GM21447 (cell line): Measurements from ENCODE around the gene PISD.

ENCODE experiments used
- ATAC-seq: cut with Tn5 transposase; IDR thresholded peaks from one replicate; pipeline ENCODE4 v1.9.1; 2021; ENCODE audit not compliant: unreplicated experiment

Gene PISD

DNA sequence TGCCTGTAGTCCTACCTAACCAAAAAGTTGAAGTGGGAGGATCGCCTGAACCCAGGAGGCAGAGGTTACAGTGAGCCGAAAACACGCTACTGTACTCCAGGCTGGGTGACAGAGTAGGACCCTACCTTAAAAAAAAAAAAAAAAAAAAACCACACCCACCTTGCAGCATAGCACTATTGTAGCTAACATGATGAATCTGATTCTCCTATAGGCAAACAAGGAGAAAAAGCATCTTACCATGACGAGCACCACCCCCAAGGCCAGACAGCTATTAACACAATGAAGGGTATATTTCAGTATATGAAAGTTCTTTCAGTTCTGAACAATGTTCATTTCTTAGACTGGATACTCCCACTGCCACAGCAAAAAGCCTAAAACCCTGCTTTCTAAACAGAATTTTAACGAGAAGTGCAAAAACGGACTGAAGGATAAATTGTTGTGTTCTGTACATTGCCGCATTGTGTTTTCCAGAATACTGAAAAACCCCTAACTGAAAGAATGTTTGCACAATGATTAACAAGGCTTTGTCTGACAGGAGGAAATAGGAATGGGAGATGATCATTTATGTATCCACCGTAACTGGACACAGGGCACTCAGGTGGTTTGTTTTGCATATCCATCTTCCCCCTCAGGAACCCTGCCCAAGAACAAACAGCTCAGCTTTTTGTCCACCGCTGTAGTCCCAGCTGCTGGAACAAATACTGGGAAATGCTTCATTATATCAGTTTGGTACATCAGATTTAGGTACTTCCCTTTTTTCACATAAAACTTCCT lies 8.9 kb downstream of the PISD start:
- no peak for ATAC-seq

DNA sequence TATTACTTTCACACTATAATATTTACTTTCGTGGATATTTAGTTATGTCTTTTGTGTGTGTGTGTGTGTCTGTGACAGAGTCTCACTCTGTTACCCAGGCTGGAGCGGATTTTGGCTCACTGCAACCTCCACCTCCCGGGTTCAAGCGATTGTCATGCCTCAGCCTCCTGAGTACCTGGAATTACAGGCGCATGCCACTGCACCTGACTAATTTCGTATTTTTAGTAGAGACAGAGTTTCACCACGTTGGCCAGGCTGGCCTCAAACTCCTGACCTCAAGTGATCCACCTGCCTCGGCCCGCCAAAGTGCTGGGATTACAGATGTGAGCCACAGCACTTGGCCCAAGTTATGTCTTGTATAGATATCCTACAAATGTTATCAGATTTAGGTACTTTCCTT lies 9.9 kb downstream of the PISD start:
- no peak for ATAC-seq

DNA sequence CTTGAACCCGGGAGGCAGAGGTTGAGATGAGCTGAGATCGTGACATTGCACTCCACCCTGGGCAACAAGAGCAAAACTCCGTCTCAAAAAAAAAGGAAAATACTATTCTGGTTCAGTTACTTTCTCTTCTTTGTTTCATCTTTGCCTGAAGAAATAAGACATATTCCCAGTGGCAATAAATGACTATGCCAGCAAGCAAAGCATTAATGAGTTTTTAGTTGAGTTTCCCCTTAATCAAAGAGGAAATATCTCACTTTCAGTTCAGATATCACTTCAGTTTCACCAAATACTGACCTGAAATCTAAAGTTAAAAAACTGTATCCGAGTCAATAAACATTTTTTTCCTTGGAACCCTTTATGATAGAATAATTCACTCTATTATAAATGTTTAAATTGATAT lies 10.4 kb downstream of the PISD start:
- no peak for ATAC-seq

DNA sequence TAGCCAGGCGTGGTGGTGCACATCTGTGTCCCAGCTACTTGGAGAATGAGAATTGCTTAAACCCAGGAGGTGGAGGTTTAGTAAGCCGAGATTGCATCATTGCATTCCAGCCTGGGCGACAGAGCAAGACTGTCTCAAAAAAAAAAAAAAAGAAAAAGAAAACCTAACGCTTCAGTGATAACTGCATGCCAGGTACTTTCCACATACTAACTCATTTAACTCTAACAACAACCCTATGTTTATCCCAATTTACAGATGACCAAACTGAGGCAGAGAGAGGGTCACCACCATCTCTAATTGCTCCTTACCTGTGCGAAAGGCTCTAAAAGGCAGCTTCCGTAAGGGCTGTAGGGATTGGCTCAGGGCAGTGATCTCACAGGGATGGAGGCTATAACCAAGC lies 11.6 kb downstream of the PISD start:
- ATAC-seq: no peak

DNA sequence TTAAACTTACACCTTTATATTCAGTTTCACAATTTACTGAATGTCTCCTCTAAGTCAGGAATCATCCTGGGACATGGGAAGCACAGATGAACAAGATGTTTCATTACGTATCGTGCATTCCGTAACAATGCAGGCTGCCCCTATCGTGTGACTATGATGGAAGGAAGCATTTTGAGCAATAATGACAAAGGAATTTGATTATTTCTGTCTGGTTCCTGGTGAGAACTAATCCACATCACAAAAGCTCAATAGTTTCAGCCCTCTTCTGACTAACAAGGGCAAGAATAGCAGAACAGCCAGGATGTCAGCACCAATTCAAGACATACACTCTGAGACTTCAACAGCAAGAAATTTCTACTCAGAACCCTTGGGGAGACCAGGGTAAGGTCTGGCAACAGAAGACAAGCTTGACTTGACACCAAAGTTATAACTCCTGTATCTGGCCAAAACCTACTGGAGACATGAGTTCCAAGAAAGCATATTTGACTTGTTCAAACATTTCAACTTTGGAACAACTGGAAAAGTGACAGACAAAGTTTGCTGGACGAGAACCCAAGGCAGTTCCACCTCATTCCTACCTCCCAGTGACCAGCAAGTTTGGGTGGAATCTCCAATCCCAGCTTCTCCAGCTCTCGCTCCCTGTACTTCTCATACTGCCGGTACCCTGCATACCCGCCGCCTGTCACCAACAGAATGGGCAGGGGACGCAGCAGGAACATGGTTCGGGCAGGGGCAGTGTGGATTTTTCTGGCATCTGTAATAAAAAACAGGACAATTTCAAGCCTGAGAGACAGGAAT lies 14.3 kb downstream of the PISD start:
- ATAC-seq: no peak

DNA sequence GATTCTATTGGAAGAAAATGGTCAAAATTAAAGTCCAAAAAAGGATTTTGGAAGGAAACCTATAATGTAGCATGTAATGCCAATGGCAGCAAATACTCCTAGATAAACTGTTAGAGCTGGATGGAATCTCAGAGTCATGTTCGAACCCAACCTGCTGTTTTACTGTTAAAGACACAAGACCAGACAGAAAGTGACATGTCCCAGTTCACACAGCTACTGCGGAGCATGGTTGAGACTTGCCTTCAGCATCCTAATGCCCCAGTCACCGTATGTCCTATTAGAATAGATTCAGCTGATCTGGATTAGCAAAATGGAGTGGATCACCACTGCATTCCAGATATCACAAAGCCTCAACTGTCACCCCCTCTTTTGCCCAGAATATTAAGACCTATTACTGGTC lies 14.9 kb downstream of the PISD start:
- no peak for ATAC-seq

DNA sequence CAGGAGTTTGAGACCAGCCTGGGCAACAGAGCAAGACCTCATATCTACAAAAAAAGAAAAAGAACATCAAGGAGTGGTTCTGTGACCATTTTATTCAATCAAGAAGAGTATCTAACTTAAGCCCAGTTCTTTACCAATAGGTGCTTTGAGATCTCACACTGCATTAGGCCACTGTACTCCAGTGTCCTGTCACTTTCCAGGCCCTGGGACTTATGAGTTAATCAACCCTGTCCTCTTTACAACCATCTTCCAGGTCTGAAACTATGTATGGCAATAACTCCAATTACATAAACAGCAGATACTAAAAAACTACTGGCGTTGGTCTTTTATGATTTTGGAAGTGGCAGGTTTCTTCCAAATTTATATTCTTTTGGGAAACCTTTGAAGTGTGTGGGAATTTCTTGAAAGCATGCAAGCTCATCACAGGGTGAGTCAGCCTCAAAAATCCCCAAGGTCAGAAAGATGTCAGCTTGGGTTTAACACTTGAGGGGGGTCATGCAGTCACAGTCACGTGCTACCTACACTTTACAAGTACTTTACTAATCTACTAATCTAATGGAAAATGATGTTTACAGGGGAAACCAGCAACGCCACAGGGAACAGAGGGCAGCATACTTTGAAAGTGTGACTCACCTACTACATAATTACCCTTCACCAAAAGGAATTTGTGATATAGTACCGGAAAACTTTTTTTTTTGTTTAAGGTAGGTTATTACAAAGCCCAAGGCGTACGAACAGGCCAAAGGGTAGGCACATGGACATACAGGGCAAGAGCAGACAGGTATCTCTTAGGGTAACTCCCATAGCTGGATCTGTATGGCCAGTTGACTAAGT lies 15.6 kb downstream of the PISD start:
- no peak for ATAC-seq

DNA sequence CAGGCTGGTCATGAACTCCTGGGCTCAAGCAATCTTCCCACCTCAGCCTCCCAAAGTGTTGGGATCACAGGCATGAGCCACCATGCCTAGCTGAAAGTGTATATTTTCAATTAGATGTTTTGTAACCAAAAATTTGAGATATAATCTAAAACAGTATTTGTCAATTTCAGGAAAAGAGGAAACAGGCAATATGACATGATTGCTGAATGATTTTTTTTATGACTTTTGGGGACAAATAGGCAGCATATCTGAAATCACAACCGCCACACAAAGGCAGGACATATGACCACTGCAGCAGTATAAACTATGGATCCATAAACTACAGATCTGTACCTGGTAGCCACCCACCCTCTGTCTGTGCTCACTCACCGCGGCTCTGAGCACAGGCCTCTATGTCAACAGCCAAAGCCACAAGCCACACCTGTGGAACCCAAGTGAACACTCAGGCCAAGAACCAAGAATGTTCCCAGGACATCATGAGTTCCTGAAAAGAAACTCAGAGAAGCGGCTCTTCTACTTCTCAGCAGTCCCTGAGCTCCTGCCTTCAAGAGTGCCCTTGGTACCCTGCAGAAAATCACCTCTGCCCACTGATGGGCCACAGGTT lies 22.5 kb downstream of the PISD start:
- no peak for ATAC-seq

DNA sequence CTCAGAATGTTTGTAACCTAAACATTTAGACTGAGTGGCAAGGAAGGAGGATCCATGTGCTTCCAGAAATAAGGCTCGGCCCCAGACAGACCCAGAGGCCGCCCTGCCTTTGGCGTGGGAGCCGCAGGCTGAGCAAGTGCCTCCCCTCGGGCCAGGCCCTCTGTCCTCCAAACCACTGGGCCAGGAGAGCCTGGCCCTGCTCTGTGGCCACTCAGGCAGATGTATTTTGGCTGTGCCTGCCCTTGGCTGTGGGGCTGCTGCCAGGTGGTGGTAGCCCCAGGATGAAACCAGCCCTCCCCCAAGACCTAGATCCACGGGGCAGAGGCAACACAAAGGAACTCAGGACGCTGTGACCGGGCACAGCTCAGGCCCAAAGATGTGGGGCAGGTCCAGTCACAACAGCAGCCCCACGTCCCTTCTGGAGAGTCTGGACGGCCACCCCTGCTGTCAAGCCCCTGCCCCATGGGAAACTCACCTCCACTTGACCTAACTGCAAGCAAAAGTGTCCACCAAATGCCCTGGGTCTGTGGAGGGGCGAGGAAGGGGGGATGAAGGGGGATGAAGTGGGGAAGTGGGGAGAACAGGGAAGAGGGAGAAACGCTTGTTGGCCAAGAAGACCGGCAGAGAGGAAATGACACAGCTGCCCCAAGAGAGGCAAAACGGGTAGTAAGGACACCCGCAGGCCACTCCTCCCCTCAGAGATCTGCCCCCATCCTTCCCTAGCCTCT lies 24.0 kb downstream of the PISD start:
- ATAC-seq: peak; percentile 47

DNA sequence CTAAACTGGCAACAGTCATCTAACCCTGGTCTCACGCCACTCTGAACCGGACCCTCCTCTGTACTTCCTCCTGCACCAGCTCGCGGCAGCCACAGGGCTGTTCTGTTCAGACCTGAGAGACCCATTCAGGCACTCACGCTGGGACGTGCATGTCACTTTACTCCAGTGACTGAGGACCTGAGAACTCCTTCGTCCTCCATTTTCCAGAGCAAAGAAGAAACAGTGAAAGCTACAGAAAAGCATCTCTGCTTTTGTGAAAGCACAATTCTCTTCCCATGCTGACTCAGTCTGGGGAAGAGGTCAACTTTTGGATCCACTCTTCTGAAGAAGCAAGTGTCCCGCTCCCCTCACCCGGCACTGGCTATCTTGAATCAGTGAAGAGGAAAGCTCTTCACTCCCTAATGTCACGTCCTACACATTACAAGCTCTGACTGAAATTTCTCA lies 24.5 kb downstream of the PISD start:
- peak; percentile 44 for ATAC-seq

DNA sequence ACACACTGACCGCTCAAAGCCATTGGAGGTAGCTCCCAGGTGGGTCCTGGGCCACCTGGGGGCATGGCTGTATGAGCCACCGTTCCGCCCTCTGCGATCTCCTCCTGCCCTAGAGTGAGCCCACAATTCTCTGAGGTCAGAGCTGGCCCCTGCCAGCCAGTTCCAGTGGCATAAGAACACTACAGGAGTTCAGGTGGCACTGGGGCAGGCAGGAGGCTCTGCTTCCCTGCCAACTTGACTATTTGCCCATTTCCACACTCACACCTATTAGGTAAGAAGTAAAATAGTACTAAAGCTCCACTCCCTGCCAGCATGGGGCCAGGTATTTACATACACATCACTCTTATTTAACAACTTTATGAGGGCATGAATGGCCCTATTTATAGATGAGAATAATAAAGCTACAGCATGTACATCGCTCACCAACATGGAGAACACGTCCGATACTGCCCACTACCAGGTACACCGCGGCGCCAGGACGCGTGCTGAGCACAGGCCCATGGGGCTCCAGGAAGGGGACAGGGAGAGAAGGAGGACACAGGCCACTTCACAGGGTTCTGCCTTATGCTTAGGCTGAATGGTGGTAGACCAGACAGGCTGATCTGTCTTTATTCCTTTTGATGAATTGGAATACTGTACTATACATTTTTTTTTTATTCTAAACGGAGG lies 26.2 kb downstream of the PISD start:
- no peak for ATAC-seq

DNA sequence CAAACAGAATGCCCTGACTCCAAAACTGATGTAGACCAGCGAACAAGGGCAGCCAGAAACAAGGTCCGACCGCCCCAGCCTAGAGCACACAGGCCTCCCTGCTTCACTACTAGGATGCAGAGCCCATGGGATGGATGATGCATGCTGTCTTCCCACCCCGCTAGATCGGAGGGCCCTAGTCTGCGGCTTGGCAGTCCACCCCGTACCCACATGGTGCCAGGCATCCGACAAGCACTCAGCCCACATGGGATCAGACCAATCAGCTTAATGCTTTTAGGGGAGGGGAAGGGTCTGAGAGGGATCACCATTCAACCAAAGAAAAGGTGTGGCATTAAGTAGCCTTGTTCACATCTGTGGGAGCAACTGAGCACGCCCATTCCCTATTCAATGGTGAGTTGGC lies 30.6 kb downstream of the PISD start:
- no peak for ATAC-seq

DNA sequence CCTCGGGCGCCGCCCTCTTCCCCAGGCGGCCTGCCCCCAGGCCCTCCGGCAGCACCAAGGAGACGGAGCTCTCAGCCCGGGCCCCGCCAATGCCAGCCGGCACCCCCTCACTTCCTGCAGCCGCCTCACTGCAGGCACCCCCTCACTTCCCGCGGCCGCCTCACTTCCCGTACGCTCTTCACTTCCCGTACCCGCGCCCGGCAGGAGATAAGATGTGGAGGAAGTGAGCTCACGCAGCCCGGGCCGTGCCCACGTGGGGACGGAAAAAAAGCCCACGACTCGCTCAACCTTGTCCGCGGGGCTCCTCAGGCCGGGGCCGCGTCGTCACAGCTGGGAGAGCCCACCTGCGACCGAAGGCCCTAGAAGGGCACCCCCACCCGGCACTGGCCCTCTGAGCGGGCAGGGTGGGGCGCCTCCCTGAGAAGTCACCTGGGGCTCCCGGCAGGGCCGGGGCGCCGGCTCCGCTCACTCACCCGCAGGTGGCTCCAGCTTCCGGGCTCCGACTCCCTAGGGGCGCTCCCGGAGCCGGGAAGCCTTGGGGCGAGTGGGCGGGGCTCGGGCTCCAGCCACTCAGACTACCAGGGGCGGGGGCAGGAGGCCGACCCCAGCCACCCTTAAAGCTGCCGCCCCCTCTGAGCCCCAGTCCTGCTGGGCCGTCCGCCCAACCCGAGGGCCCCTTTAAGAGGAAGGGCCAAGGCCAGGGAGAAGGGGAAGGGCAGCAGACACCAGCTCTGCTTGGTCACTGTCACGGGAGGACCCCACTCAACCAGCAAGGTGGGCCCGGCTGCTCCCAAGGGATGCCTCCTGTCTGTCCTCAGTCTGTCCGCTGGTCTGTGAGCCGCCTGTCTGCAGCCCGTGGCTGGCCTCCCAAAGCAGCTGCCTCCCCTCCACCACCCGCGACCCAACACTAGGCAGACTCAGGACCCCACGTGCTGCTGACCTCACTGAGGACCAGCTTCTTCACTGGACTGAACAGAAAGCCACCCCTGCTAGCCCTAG lies 31.4 kb downstream of the PISD start:
- ATAC-seq: no peak

DNA sequence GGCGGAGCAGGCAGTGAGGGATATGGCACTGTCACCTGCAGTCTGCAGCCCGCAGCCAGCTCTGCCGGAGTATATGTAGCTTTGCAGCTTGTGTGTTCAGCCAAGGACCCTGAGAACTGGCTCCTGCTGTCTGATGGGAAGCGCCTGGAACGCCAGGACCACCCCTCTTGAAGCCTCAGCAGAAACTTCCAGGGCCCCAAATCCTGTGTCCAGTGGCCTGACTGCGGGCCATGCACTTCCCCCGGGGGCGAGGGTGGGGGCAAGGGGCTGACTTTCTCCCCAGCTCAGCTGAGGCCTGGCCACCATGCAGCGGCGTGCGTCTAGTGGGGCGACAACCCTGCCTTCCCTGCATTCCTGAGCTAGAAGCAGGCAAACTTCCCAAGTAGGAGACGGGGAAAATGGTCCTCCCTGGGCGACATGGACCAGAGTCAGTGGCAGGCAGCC lies 32.3 kb downstream of the PISD start:
- ATAC-seq: no peak

DNA sequence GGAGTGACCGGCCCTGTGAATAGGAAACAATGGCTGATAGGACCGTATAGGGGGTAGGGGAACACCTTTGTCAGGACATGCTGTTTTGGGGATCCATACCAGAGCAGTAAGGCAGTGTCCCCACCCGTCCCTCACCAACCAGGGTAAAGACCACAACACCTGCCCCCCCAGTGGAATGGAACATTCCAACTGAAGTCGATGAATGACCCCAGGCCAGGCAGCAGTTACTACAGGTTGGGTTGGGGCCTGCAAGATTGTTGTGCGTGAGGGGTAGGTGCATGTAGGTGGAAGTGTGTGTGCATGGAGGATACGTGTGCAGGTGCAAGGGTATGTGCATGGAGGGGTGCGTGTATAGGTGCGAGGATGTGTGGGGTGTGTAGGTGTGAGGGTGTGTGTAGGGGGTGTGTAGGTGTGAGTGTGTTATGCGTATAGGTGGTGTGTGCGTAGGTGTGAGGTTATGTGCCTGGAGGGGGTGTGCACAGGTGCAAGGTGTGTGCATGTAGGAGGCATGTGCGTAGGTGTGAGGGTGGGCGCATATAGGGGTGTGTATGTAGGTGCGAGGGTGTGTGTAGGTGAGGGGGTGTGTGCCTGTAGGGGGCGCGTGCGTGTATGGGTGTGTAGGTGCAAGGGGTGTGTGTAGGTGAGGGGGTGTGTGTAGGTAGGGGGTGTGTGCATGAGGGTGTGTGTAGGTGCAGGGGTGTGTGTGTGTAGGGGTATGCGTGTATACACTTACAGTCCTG lies 32.9 kb downstream of the PISD start:
- ATAC-seq: no peak

DNA sequence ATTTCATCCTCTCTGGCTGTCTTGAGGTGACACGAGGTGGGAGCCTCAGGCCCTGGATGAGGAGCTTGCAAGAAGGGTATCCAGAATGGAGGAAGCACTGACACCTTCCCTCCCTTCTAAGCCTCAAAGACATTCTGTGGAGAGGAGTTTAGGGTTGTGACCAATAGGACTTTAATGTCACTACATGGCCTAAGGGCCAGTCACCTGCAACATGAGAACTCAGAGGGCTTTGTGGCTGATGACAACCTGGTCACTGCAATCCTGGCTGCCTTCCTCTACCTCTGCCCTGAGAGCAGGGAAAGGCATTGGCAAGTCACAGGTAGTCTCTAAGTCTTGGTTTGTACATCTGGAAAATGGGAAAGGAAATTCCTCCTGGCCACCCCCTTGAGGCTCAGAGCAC lies 33.7 kb downstream of the PISD start:
- no peak for ATAC-seq

DNA sequence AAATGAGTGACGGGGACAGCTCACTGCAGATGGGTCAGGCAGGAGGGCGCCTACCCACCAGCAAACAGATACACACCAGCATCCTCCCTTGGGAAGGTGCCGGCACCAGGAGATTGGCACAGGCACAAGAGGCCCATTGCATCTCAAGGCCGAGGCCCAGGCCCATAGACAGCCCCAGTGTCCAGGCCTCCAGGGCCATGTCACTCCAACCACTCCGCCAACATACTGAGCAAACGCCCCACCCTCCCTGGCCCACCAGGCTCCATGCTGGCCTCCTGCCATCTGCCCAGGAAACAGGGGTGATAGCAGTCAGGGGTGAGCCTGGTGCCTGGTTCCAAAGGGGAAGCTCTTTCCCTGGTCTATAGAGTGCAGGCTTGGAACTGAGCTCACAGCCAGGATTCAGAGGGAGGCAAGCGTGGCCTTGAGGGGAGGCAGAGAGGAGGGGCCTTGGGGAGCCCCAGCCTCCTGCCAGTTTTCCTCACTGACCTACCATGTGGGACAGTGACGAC lies 34.7 kb downstream of the PISD start:
- no peak for ATAC-seq
